SK-MEL-5 (cell line): ENCODE results near the gene LAMB4. TPM values are rescaled to one million over a fixed set of nuclear protein-coding genes. Genes with fewer than 3 reads are reported as not detected.
A peak's percentile ranks its signal among the peaks of the same experiment; 100 is the strongest.

ENCODE experiments used
- DNase-seq: peaks from one replicate; pipeline ENCODE4 v3.0.0-alpha.2; 2016; ENCODE audit warnings: low read depth, low spot score
- in situ Hi-C: cut with HindIII; loops from 2 replicates; pipeline ENCODE4 v1.10.0; 2016; ENCODE audit warnings: low sequenced_read_pairs, high pct_unique_total_duplicates, low pct_unique_long_range_greater_than_20kb
- total RNA-seq: library from RNA; depleted of rRNA; stranded (reverse); fragments of >200 nt; shearing (Covaris generic); gene quantifications from 2 replicates; pipeline ENCODE4 v1.2.3, GENCODE V29; 2014

LAMB4 gene
- total RNA-seq, 1 experiment from 2014 or later: 0.32 TPM

GRCh38 chr7:107999779-108000560 lies 130.2 kb downstream of the LAMB4 start:
- no peak for DNase-seq
- in situ Hi-C loops: no loop called here

- in situ Hi-C loops: no loop called here
- no peak for DNase-seq
Measured at GRCh38 chr7:107998660-107999480, 131.3 kb downstream of the LAMB4 start.

- in situ Hi-C loops: no loop called here
- no peak for DNase-seq
Measured at GRCh38 chr7:107998150-107998549, 132.0 kb downstream of the LAMB4 start.

- no peak for DNase-seq
Measured at GRCh38 chr7:107996072-107996882, 133.9 kb downstream of the LAMB4 start.

GRCh38 chr7:107995184-107996071 lies 134.7 kb downstream of the LAMB4 start:
- peak; percentile 94 for DNase-seq

More at GRCh38 chr7:107996072-107996882, 133.9 kb downstream of the LAMB4 start:
- in situ Hi-C loops: no loop called here

GRCh38 chr7:107994421-107995030 lies 135.6 kb downstream of the LAMB4 start:
- no peak for DNase-seq
- in situ Hi-C loops: no loop called here

More at GRCh38 chr7:107995184-107996071, 134.7 kb downstream of the LAMB4 start:
- in situ Hi-C loops: no loop called here

GRCh38 chr7:107993891-107994291 lies 136.3 kb downstream of the LAMB4 start:
- in situ Hi-C loops: no loop called here
- DNase-seq: peak; percentile 68

GRCh38 chr7:107989618-107990373 lies 140.4 kb downstream of the LAMB4 start:
- no peak for DNase-seq
- in situ Hi-C loops: no loop called here

GRCh38 chr7:107982918-107983389 lies 147.2 kb downstream of the LAMB4 start:
- in situ Hi-C loops: no loop called here
- DNase-seq: peak; percentile 39

- in situ Hi-C loops: no loop called here
- peak; percentile 41 for DNase-seq
Measured at GRCh38 chr7:107982042-107982840, 147.9 kb downstream of the LAMB4 start.

GRCh38 chr7:107981466-107981865 lies 148.7 kb downstream of the LAMB4 start:
- no peak for DNase-seq
- in situ Hi-C loops: no loop called here

- in situ Hi-C loops: no loop called here
- DNase-seq: no peak
Measured at GRCh38 chr7:107980671-107981190, 149.4 kb downstream of the LAMB4 start.

GRCh38 chr7:107980171-107980570 lies 150.0 kb downstream of the LAMB4 start:
- no peak for DNase-seq
- in situ Hi-C loops: no loop called here

GRCh38 chr7:107978815-107979408 lies 151.2 kb downstream of the LAMB4 start:
- in situ Hi-C loops: no loop called here
- DNase-seq: no peak

- no peak for DNase-seq
- in situ Hi-C loops: no loop called here
Measured at GRCh38 chr7:107977048-107977447, 153.1 kb downstream of the LAMB4 start.
